ENCODE data around the gene TCEA2.
A peak's percentile ranks its signal among the peaks of the same experiment; 100 is the strongest.

The TCEA2 gene

GRCh38 chr20:64067733-64068307, 4.8 kb downstream of the TCEA2 start:
- Histone ChIP-seq H3K27ac (no peak overlapping the region), H3K27me3 (ENCODE audit: control insufficient read depth, insufficient read depth, low read length) (no peaks in the 10 kb centered on the region), H3K36me3 (ENCODE audit: control insufficient read depth, insufficient read depth, low read length) (no peaks in the 10 kb centered on the region), H3K9ac (no peak overlapping the region), H3K4me3 (ENCODE audit: low read depth, low read length) (no peak overlapping the region), H2AFZ (no peak overlapping the region), H3K4me1 (peaks cover 16% of the 10 kb centered on the region), H3K9me3 (ENCODE audit: control insufficient read depth, low read length) (no peaks in the 10 kb centered on the region), H3K79me2 (peaks cover 5% of the 10 kb centered on the region), H3K4me2 (ENCODE audit: low read length) (no peak overlapping the region)
- no peak for TF ChIP-seq CTCF (IDR thresholded peaks at IDR 0.05)

GRCh38 chr20:64068386-64069208, 5.6 kb downstream of the TCEA2 start:
- H3K27ac ChIP-seq = no peak overlapping the region
- H3K4me3 ChIP-seq (ENCODE audit: low read depth, low read length) = no peak overlapping the region
- H2AFZ ChIP-seq = no peak overlapping the region
- no peak overlapping the region for H3K9ac ChIP-seq
- no peak for TF ChIP-seq CTCF (IDR thresholded peaks at IDR 0.05)
- H3K79me2 ChIP-seq = peaks cover 5% of the 10 kb centered on the region
- H3K4me1 ChIP-seq = peaks cover 16% of the 10 kb centered on the region
- H3K27me3 ChIP-seq (ENCODE audit: control insufficient read depth, insufficient read depth, low read length) = no peaks in the 10 kb centered on the region
- no peaks in the 10 kb centered on the region for H3K9me3 ChIP-seq (ENCODE audit: control insufficient read depth, low read length)
- no peaks in the 10 kb centered on the region for H3K36me3 ChIP-seq (ENCODE audit: control insufficient read depth, insufficient read depth, low read length)
- no peak overlapping the region for H3K4me2 ChIP-seq (ENCODE audit: low read length)

- no peak overlapping the region for H3K4me2 ChIP-seq (ENCODE audit: low read length)
- no peaks in the 10 kb centered on the region for H3K27me3 ChIP-seq (ENCODE audit: control insufficient read depth, insufficient read depth, low read length)
- H3K9me3 ChIP-seq (ENCODE audit: control insufficient read depth, low read length) = no peaks in the 10 kb centered on the region
- no peaks in the 10 kb centered on the region for H3K36me3 ChIP-seq (ENCODE audit: control insufficient read depth, insufficient read depth, low read length)
- peaks cover 16% of the 10 kb centered on the region for H3K4me1 ChIP-seq
- no peak overlapping the region for H3K9ac ChIP-seq
- H3K4me3 ChIP-seq (ENCODE audit: low read depth, low read length) = no peak overlapping the region
- no peak overlapping the region for H2AFZ ChIP-seq
- no peak for TF ChIP-seq CTCF (IDR thresholded peaks at IDR 0.05)
- H3K79me2 ChIP-seq = peaks cover 5% of the 10 kb centered on the region
- no peak overlapping the region for H3K27ac ChIP-seq
Observed at GRCh38 chr20:64069209-64069613, 6.2 kb downstream of the TCEA2 start.

GRCh38 chr20:64069614-64070243, 6.7 kb downstream of the TCEA2 start:
- H3K79me2 ChIP-seq = peaks cover 2% of the 10 kb centered on the region
- H3K9me3 ChIP-seq (ENCODE audit: control insufficient read depth, low read length) = no peaks in the 10 kb centered on the region
- no peak overlapping the region for H3K4me3 ChIP-seq (ENCODE audit: low read depth, low read length)
- no peak overlapping the region for H3K9ac ChIP-seq
- TF ChIP-seq CTCF (IDR thresholded peaks at IDR 0.05) = peak; percentile 76
- H3K27me3 ChIP-seq (ENCODE audit: control insufficient read depth, insufficient read depth, low read length) = no peaks in the 10 kb centered on the region
- H3K4me1 ChIP-seq = peaks cover 11% of the 10 kb centered on the region
- H3K4me2 ChIP-seq (ENCODE audit: low read length) = no peak overlapping the region
- no peaks in the 10 kb centered on the region for H3K36me3 ChIP-seq (ENCODE audit: control insufficient read depth, insufficient read depth, low read length)
- no peak overlapping the region for H3K27ac ChIP-seq
- no peak overlapping the region for H2AFZ ChIP-seq

Measured in parathyroid adenoma (tissue), 2 donors.